ENCODE measurements around the gene PRKN.

Gene PRKN

DNA sequence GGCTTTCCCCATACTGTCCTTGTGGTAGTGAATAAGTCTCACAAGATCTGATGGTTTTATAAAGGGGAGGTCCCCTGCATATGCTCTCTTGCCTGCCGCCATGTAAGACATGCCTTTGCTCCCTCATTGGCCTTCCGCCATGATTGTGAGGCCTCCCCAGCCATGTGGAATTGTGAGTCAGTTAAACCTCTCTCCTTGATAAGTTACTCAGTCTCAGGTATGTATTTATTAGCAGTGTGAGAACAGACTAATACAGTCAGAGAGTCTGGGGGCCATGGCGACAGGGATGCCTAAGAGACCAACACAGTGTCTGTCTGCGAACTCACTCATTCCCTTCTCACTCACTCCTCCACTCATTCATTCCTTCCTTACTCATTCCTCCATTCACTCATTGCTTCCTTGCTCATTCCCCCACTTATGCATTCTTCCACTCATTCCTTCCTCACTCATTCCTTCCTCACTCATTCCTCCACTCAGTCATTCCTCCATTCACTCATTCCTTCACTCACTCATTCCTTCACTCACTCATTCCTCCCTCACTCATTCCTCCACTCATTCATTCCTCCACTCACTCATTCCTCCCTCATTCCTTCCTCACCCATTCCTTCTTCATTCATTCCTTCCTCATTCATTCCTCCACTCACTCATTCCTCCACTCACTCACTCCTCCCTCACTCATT lies 1316.2 kb downstream of the PRKN start:
- H3K9me3 Mint-ChIP-seq, result no peaks in the 10 kb centered on the region
- no peaks in the 10 kb centered on the region for H3K4me1 Mint-ChIP-seq (ENCODE audit: low read depth)
- H3K36me3 Mint-ChIP-seq (ENCODE audit: low read depth), result no peaks in the 10 kb centered on the region
- peaks cover 8% of the 10 kb centered on the region for H3K27me3 Mint-ChIP-seq
- H3K27ac Mint-ChIP-seq, result no peak overlapping the region
- no peak for DNase-seq
- no peak overlapping the region for H3K4me3 Mint-ChIP-seq

DNA sequence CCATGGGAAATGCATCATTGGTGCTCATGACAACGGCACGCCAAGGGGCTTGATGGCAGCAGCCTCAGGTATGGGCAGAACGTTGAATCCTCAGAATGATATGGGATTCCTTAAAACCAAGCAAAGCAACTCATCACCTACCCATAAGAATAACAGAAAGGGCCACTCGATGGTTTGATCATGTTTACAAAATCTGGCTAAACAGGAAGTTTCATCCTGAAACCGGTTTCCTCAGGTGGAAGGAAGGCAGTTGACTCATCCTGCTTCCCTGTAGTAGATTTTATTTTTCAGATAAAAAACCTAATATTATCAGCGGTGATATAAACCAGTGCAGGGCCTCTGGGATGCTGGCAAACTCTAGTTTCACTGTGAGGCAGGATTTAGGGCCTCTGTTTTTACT lies 1316.8 kb downstream of the PRKN start:
- H3K4me3 Mint-ChIP-seq, result no peak overlapping the region
- H3K4me1 Mint-ChIP-seq (ENCODE audit: low read depth), result no peaks in the 10 kb centered on the region
- peaks cover 2% of the 10 kb centered on the region for H3K27me3 Mint-ChIP-seq
- DNase-seq, result no peak
- H3K36me3 Mint-ChIP-seq (ENCODE audit: low read depth), result no peaks in the 10 kb centered on the region
- no peaks in the 10 kb centered on the region for H3K9me3 Mint-ChIP-seq
- no peak overlapping the region for H3K27ac Mint-ChIP-seq

DNA sequence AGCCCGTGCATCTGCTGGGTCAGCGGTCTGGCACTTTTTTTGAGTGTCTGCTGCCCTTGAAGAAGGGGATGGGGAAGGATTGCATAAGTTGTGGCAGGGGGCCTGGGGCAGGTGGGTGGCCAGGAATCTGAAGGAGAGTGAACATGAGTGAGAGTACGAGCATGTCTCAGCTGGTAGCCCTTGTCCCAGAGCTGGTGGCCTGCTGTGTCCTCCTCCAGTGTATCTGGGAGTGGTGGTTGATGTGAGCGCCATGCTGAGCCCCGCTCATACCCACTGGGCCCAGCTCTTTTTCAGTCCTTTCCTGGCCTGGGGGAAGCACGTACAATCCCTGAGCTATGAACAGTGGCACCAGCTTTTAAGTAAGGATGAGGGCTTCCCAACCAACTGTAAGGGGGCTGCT lies 1317.5 kb downstream of the PRKN start:
- Mint-ChIP-seq H3K4me1 (ENCODE audit: low read depth) (no peaks in the 10 kb centered on the region), H3K4me3 (no peak overlapping the region), H3K9me3 (no peaks in the 10 kb centered on the region), H3K27me3 (no peaks in the 10 kb centered on the region), H3K36me3 (ENCODE audit: low read depth) (no peaks in the 10 kb centered on the region), H3K27ac (no peak overlapping the region)
- DNase-seq, result no peak

DNA sequence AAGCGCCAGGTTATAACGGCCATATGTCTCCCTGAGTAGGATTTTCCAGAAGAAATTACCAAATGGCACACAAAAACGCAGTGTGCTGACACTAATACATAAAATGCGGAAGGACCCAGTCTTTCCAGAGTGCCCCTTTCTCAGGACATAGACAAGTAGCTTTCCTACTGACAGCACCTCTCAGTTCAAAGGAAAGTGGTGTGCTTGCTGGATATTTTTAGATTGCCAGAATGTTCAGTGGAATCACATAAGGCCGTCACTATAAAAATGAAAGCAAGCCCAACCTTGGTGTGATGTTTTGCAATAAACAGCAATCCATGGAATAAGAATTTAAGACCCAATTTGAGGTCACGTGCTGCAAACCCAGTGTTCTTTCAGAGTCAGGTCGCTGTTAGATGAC lies 1318.2 kb downstream of the PRKN start:
- Mint-ChIP-seq H3K27me3 (peaks cover 6% of the 10 kb centered on the region), H3K4me1 (ENCODE audit: low read depth) (no peaks in the 10 kb centered on the region), H3K9me3 (no peaks in the 10 kb centered on the region), H3K36me3 (ENCODE audit: low read depth) (no peaks in the 10 kb centered on the region), H3K27ac (no peak overlapping the region), H3K4me3 (no peak overlapping the region)
- DNase-seq, result no peak

DNA sequence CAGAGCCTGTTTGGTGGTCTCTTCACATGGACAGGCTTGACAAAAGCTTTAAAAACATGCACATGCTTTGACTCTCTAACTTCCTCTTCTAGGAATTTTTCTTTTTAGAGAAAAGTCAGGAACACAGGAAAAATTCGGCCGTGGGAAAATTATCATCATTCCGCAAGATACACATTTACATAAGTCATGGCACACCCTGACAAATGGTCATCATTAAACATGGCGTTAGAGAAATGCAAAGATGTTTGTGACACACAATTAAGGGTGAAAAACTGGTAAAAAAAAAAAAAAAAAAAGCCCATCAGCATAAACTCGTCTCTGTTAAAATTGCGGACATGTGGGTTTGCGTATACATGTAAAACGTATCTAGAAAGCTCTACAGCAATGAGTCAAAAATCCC lies 1319.5 kb downstream of the PRKN start:
- H3K27ac Mint-ChIP-seq, result no peak overlapping the region
- H3K4me3 Mint-ChIP-seq, result no peak overlapping the region
- H3K4me1 Mint-ChIP-seq (ENCODE audit: low read depth), result no peaks in the 10 kb centered on the region
- peaks cover 6% of the 10 kb centered on the region for H3K27me3 Mint-ChIP-seq
- H3K36me3 Mint-ChIP-seq (ENCODE audit: low read depth), result no peaks in the 10 kb centered on the region
- no peak for DNase-seq
- no peaks in the 10 kb centered on the region for H3K9me3 Mint-ChIP-seq

DNA sequence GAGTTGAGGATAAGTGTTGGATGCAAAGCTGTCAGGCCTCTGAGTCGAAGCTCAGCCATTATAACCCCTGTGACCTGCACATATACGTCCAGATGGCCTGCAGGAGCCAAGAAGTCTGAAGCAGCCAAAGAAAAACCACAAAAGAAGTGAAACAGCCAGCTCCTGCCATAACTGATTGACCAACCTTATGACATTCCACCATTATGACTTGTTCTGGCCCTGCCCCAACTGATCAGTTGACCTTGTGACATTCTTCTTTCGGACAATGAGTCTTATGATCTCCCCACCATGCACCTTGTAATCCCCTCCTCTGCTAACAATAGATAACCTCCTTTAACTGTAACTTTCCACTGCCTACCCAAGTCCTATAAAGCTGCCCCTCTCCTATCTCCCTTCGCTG lies 1320.0 kb downstream of the PRKN start:
- DNase-seq, result no peak
- no peaks in the 10 kb centered on the region for H3K36me3 Mint-ChIP-seq (ENCODE audit: low read depth)
- H3K4me1 Mint-ChIP-seq (ENCODE audit: low read depth), result no peaks in the 10 kb centered on the region
- H3K27me3 Mint-ChIP-seq, result peaks cover 6% of the 10 kb centered on the region
- no peak overlapping the region for H3K4me3 Mint-ChIP-seq
- no peak overlapping the region for H3K27ac Mint-ChIP-seq
- H3K9me3 Mint-ChIP-seq, result no peaks in the 10 kb centered on the region

DNA sequence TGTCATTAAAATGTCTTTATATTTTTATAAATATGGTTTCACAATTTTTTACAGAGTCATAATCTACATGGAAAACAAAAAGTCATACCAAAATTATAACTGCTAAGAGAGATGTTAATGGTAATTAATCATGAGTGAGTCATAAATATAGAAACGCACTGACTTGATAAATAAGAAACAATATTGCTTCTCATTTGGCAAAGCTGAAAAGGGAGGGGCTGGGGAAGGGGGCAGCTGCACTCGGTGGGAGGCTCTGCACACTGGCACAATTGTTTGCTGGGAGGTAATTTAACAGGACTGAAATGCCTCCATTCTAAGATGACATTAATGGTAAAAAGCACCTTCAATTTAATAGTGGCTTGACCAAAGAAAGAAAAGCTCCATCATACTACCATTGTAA lies 1320.5 kb downstream of the PRKN start:
- no peaks in the 10 kb centered on the region for H3K9me3 Mint-ChIP-seq
- no peak overlapping the region for H3K27ac Mint-ChIP-seq
- no peaks in the 10 kb centered on the region for H3K36me3 Mint-ChIP-seq (ENCODE audit: low read depth)
- no peaks in the 10 kb centered on the region for H3K4me1 Mint-ChIP-seq (ENCODE audit: low read depth)
- no peak overlapping the region for H3K4me3 Mint-ChIP-seq
- peaks cover 6% of the 10 kb centered on the region for H3K27me3 Mint-ChIP-seq
- DNase-seq, result no peak

DNA sequence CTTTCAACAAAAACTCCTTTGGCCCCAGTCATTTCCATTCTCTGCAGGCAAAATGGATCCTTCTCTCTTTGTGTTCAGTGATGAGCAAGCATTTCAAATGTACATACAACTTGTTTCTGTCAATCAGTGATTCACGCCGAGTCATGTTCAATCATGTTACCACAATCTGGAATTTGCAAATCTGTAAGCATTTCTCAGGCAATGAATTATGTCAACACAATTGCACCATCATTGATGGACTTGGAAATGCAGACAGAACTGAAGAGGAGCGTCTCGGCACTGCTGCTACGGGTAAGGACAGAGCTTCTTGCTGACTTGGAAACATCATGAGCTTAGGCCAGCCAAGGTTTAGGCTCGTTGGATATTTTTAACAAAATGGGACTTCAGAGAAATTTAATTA lies 1320.9 kb downstream of the PRKN start:
- Mint-ChIP-seq H3K4me3 (no peak overlapping the region), H3K36me3 (ENCODE audit: low read depth) (no peaks in the 10 kb centered on the region), H3K27me3 (peaks cover 6% of the 10 kb centered on the region), H3K4me1 (ENCODE audit: low read depth) (no peaks in the 10 kb centered on the region), H3K9me3 (no peaks in the 10 kb centered on the region), H3K27ac (no peak overlapping the region)
- DNase-seq, result no peak

DNA sequence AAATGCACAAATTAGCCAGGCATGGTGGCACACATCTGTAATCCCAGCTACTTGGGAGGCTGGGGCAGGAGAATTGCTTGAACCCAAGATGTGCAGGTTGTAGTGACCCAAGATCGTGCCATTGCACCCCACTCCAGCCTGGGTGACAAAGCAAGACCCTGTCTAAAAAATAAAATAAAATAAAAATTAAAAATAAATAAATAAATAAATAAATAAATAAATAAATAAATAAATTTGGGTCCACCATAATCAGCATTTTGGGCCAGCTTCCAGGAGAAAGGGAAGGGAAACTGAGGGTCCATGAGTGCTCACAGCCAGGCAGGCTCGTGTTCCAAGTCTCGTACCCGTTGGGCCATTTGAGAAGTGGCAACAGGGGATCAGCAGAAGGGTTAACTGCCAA lies 1322.1 kb downstream of the PRKN start:
- Mint-ChIP-seq H3K36me3 (ENCODE audit: low read depth) (no peaks in the 10 kb centered on the region), H3K9me3 (no peaks in the 10 kb centered on the region), H3K4me1 (ENCODE audit: low read depth) (no peaks in the 10 kb centered on the region)

DNA sequence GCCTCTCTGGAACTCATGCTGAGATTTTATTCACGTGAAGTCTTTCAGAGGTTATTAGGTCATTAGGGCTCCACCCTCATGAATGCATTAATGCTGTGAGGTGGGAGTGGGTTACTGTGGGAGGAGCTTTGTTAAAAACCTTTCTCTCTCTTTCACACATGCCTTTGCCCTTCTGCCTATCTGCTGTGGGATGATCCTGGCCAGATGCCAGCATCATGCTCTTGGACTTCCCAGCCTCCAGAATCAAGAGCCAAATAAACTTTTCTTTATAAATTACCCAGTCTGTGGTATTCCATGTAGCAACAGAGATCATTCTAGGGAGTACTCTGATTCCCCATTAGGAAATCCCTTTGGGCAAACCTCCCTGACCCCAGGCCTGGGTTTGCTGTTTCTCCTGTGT lies 1323.8 kb downstream of the PRKN start:
- no peak overlapping the region for H3K4me3 Mint-ChIP-seq
- peaks cover 6% of the 10 kb centered on the region for H3K27me3 Mint-ChIP-seq
- no peaks in the 10 kb centered on the region for H3K9me3 Mint-ChIP-seq
- H3K4me1 Mint-ChIP-seq (ENCODE audit: low read depth), result no peaks in the 10 kb centered on the region
- H3K36me3 Mint-ChIP-seq (ENCODE audit: low read depth), result no peaks in the 10 kb centered on the region
- no peak for DNase-seq
- no peak overlapping the region for H3K27ac Mint-ChIP-seq

More for the DNA sequence above, 1322.1 kb downstream of the PRKN start:
- Mint-ChIP-seq H3K27me3 (peaks cover 6% of the 10 kb centered on the region), H3K4me3 (no peak overlapping the region), H3K27ac (no peak overlapping the region)
- DNase-seq, result no peak

DNA sequence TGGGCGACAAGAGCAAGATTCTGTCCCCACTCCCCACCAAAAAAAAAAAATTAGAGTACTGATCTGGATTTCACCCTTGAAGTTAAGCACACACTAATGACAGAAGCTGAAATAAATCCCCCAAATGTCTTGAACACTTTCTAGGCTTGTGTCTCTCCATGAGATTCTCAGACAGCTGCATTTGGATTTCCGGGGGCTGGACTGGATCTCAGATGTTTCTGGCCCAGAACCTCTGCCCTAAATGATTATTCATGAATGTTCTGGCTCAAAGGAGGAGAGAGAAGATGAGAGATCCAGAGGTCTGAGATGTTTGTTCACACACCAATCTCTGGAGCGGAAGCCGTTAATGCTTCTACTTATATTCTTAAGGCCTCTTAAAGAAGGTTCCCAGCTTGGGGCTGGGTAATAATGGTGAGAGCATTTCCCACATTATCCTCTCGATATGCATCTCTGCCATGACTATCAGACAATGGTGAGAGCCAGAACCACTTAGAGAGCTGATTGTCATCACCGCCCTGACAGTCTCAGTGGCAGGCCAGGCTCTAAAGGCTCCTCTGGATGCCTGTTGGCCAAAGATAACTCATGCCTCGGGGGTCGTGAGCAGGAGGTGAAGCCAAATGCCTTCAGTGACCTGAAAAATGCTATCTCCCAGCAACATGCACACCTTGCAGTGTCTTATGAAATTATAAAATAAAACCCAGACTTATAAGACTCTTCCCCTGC lies 1325.8 kb downstream of the PRKN start:
- H3K4me3 Mint-ChIP-seq, result no peak overlapping the region
- no peaks in the 10 kb centered on the region for H3K9me3 Mint-ChIP-seq
- no peaks in the 10 kb centered on the region for H3K36me3 Mint-ChIP-seq (ENCODE audit: low read depth)
- peaks cover 6% of the 10 kb centered on the region for H3K27me3 Mint-ChIP-seq
- no peak for DNase-seq
- no peak overlapping the region for H3K27ac Mint-ChIP-seq
- H3K4me1 Mint-ChIP-seq (ENCODE audit: low read depth), result no peaks in the 10 kb centered on the region

DNA sequence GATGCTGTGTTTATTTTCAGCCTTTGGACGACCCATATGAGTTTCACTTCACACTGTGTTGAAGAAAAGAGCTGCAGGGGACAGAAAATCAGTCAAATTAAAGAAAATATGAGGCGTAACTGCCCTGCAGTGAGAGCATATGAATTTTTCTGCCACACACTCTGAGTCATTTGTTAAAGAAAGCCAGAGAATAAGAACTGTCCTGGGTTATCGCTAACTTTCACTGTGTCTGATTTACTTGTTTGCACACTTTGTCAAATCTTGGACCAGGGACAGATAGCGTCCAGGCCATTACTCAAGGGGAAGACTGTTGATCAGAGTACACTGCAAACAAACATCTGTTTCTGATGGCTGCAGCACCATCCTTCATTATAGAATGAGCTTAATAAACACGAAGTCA lies 1326.9 kb downstream of the PRKN start:
- no peak overlapping the region for H3K27ac Mint-ChIP-seq
- H3K4me1 Mint-ChIP-seq (ENCODE audit: low read depth), result no peaks in the 10 kb centered on the region
- no peak for DNase-seq
- H3K4me3 Mint-ChIP-seq, result no peak overlapping the region
- no peaks in the 10 kb centered on the region for H3K9me3 Mint-ChIP-seq
- H3K36me3 Mint-ChIP-seq (ENCODE audit: low read depth), result no peaks in the 10 kb centered on the region
- peaks cover 6% of the 10 kb centered on the region for H3K27me3 Mint-ChIP-seq

DNA sequence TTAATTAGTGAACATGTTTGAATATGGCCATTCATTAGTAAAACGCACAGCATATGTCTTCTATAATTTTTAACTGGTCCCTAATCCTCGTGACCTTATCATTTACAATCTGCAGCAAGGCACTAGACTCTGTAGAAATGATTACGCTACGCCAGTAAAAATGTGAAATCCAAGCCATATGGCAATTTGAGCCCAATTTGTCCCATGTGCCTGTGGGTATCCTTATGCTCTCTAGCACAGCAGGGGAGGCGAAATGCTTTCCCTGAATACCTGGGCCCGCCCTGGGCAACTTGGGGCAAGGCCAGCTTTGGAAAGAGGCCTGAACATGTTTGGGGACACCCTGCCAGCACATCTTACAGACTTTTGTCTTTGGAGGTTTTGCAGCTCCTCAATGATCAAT lies 1331.0 kb downstream of the PRKN start:
- Mint-ChIP-seq H3K36me3 (ENCODE audit: low read depth) (no peaks in the 10 kb centered on the region), H3K4me3 (no peak overlapping the region), H3K27me3 (no peaks in the 10 kb centered on the region), H3K4me1 (ENCODE audit: low read depth) (no peaks in the 10 kb centered on the region), H3K27ac (no peak overlapping the region), H3K9me3 (no peaks in the 10 kb centered on the region)
- DNase-seq, result no peak

DNA sequence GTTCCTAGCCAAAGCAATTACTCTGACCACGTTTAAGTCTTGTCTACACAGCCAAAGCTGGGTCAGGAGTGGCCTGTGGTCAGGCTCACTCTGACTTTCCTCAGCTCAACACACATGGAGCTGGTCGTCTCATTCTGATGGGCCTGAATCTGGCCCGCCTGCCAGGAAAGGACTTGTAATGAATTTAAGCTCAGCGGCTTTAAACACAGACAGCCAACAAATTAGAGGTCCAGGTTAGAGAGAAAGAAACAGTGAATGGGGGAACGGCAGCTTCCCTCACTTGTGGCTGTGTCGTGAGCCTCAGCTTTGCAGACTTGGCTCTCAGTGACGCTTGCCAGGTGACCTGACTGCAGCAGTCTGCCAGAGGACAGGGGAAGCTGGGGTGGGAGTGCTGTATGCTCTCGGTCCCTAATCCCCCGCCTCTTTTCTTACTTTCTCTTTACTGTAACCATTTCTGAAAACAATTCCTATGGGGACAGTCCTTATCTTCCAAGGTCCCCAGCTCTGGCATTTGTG lies 1331.8 kb downstream of the PRKN start:
- Mint-ChIP-seq H3K4me3 (no peak overlapping the region), H3K27ac (no peak overlapping the region)

DNA sequence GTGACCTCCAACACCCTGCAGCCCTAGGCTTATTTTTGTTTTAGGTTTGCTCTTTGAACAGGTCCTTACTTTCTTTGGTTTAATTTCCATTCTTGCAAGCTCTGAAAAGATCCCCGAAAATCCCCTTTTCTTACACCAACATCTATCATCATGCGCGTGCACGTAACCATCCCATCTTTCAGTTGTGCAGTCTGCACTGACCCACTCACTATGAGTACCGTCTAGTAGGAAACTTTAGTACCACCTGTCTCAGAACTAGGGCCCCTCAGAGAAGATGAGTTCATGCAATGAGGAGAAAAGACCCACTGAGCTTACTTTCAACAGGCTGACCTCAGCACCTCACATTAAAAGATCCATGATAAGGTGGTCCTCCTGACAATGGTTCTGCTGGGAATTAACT lies 1333.1 kb downstream of the PRKN start:
- no peaks in the 10 kb centered on the region for H3K36me3 Mint-ChIP-seq (ENCODE audit: low read depth)
- no peaks in the 10 kb centered on the region for H3K27me3 Mint-ChIP-seq
- H3K4me3 Mint-ChIP-seq, result no peak overlapping the region
- no peaks in the 10 kb centered on the region for H3K4me1 Mint-ChIP-seq (ENCODE audit: low read depth)
- DNase-seq, result no peak
- H3K27ac Mint-ChIP-seq, result no peak overlapping the region
- H3K9me3 Mint-ChIP-seq, result no peaks in the 10 kb centered on the region

More for the DNA sequence above, 1331.8 kb downstream of the PRKN start:
- no peaks in the 10 kb centered on the region for H3K4me1 Mint-ChIP-seq (ENCODE audit: low read depth)
- H3K9me3 Mint-ChIP-seq, result no peaks in the 10 kb centered on the region
- no peaks in the 10 kb centered on the region for H3K36me3 Mint-ChIP-seq (ENCODE audit: low read depth)
- no peak for DNase-seq
- no peaks in the 10 kb centered on the region for H3K27me3 Mint-ChIP-seq
